GM23338 (cell line): ENCODE measurements around the gene MORC3. TPM values are rescaled to one million over a fixed set of nuclear protein-coding genes. Genes with fewer than 3 reads are reported as not detected.

Experiments used
- ATAC-seq: fragments of 200-7000 bp; cut with Tn5 transposase; 3 replicates; pipeline ENCODE4 v1.9.1; 2020
- DNase-seq: peaks from one replicate; pipeline ENCODE4 v3.0.0-alpha.2; 2015; ENCODE audit warnings: low spot score
- H2AFZ ChIP-seq: fragments of 200-600 bp; sonication (generic); 2 replicates; pipeline ENCODE4 v1.8.0; 2016; ENCODE audit warnings: antibody characterized with exemption, mild to moderate bottlenecking, moderate library complexity
- H3F3A ChIP-seq: fragments of 200-600 bp; sonication (generic); replicated peaks from 2 replicates; pipeline ENCODE4 v1.8.0; 2017; ENCODE audit warnings: antibody characterized with exemption, mixed run types, low read depth
- H3K27ac ChIP-seq: fragments of 200-600 bp; sonication (generic); 2 replicates; pipeline ENCODE4 v1.6.1; 2016; ENCODE audit warnings: low read depth
- H3K27me3 ChIP-seq: fragments of 200-600 bp; sonication (generic); 2 replicates; pipeline ENCODE4 v1.8.0; 2016; ENCODE audit warnings: mild to moderate bottlenecking, mixed run types, moderate library complexity; ENCODE audit not compliant: insufficient read depth
- H3K36me3 ChIP-seq: fragments of 200-600 bp; sonication (generic); 2 replicates; pipeline ENCODE4 v1.8.0; 2016; ENCODE audit warnings: mild to moderate bottlenecking; ENCODE audit not compliant: insufficient read depth
- H3K4me1 ChIP-seq: fragments of 200-600 bp; sonication (generic); 2 replicates; pipeline ENCODE4 v1.8.0; 2016; ENCODE audit warnings: mild to moderate bottlenecking, moderate library complexity; ENCODE audit not compliant: insufficient read depth
- H3K4me2 ChIP-seq: fragments of 200-600 bp; sonication (generic); 2 replicates; pipeline ENCODE4 v1.7.1; 2017; ENCODE audit warnings: mixed run types
- H3K4me3 ChIP-seq: fragments of 200-600 bp; sonication (generic); 2 replicates; pipeline ENCODE4 v1.6.1; 2016; ENCODE audit warnings: mixed run types
- H3K79me2 ChIP-seq: fragments of 200-600 bp; sonication (generic); replicated peaks from 2 replicates; pipeline ENCODE4 v1.8.0; 2017; ENCODE audit warnings: mild to moderate bottlenecking; ENCODE audit not compliant: insufficient read depth
- H3K9me2 ChIP-seq: fragments of 200-600 bp; sonication (generic); 2 replicates; pipeline ENCODE4 v1.8.0; 2017; ENCODE audit not compliant: insufficient read depth
- H4K20me1 ChIP-seq: fragments of 200-600 bp; sonication (generic); replicated peaks from 2 replicates; pipeline ENCODE4 v1.8.0; 2017; ENCODE audit warnings: mild to moderate bottlenecking; ENCODE audit not compliant: insufficient read depth
- H3K27ac Mint-ChIP-seq: 2 replicates; pipeline ENCODE4 v1.8.0; 2020; ENCODE audit warnings: inconsistent platforms, mild to moderate bottlenecking, moderate library complexity, mixed read lengths
- H3K27me3 Mint-ChIP-seq: 3 replicates; pipeline ENCODE4 v1.8.0; 2022; ENCODE audit warnings: low read depth, mild to moderate bottlenecking, moderate library complexity, mixed read lengths, inconsistent platforms; ENCODE audit not compliant: insufficient read depth, poor library complexity
- H3K36me3 Mint-ChIP-seq: 3 replicates; pipeline ENCODE4 v1.8.0; 2021; ENCODE audit warnings: low read depth, mild to moderate bottlenecking, inconsistent platforms, moderate library complexity, mixed read lengths
- H3K4me1 Mint-ChIP-seq: 3 replicates; pipeline ENCODE4 v1.8.0; 2020; ENCODE audit warnings: mild to moderate bottlenecking, inconsistent platforms, mixed read lengths
- H3K4me3 Mint-ChIP-seq: 3 replicates; pipeline ENCODE4 v1.8.0; 2021; ENCODE audit warnings: moderate library complexity, mild to moderate bottlenecking, inconsistent platforms, mixed read lengths
- H3K9me3 Mint-ChIP-seq: 3 replicates; pipeline ENCODE4 v1.8.0; 2020; ENCODE audit warnings: moderate library complexity, mild to moderate bottlenecking, inconsistent platforms, mixed read lengths
- CREB1 ChIP-seq: fragments of 250-450 bp; sonication (Bioruptor Pico); IDR thresholded peaks from 2 replicates; pipeline ENCODE4 v1.5.0; 2020; ENCODE audit warnings: low read depth, mild to moderate bottlenecking, moderate library complexity
- EZH2phosphoT487 ChIP-seq: fragments of 200-600 bp; sonication (generic); IDR thresholded peaks from one replicate; pipeline ENCODE4 v1.8.1; 2018; ENCODE audit warnings: antibody characterized with exemption; ENCODE audit not compliant: unreplicated experiment
- JUNB ChIP-seq: IDR thresholded peaks from one replicate; pipeline ENCODE4 v1.6.1; 2016; ENCODE audit warnings: antibody characterized with exemption; ENCODE audit not compliant: unreplicated experiment
- NANOG ChIP-seq: IDR thresholded peaks from 2 replicates; pipeline ENCODE4 v1.6.1; 2016; ENCODE audit warnings: antibody characterized with exemption, borderline replicate concordance
- ZNF114 ChIP-seq: fragments of 250-450 bp; sonication (Bioruptor Pico); IDR thresholded peaks from 2 replicates; pipeline ENCODE4 v1.5.0; 2020; ENCODE audit warnings: mild to moderate bottlenecking, moderate library complexity
- polyA plus RNA-seq: library from polyadenylated mRNA; unstranded; fragments of >200 nt; fragmentation: Nextera tagmentation; extraction: Ambion mirVana; gene quantifications from 2 replicates; pipeline ENCODE4 v1.2.1, GENCODE V29; 2016
- total RNA-seq: library from RNA; depleted of rRNA; stranded (reverse); fragments of >200 nt; shearing (Covaris generic); gene quantifications from 2 replicates; pipeline ENCODE4 v1.2.3, GENCODE V29; 2014
- TF ChIP-seq, protein P1 (sequence below): fragments of 250-450 bp; sonication (Bioruptor Pico); IDR thresholded peaks from 2 replicates; pipeline ENCODE4 v1.5.0; 2020; ENCODE audit warnings: mild to moderate bottlenecking, moderate library complexity

MORC3 gene
- total and polyA plus RNA-seq, 2 experiments from 2014 or later = 11.5 to 25.4 TPM

- Histone ChIP-seq H2AFZ (no peak overlapping the region), H3K9me2 (no peaks in the 10 kb centered on the region), H3K4me2 (no peak overlapping the region), H3F3A (0 out of 2 replicates have a peak, but pooled peaks cover 5% of the 10 kb centered on the region), H4K20me1 (no peaks in the 10 kb centered on the region), H3K4me3 (no peak overlapping the region), H3K36me3 (no peaks in the 10 kb centered on the region), H3K79me2 (no peaks in the 10 kb centered on the region), H3K27me3 (no peaks in the 10 kb centered on the region), H3K27ac (peak overlapping the region; percentile 53; the same call in 1 of the 2 replicates), H3K4me1 (peaks cover 6% of the 10 kb centered on the region; the same call in 1 of the 2 replicates)
- no peak overlapping the region for H3K27ac Mint-ChIP-seq
- H3K36me3 Mint-ChIP-seq = 0 out of 3 replicates have a peak, but pooled peaks cover 3% of the 10 kb centered on the region
- peaks cover 8% of the 10 kb centered on the region; the same call in 2 of the 3 replicates for H3K9me3 Mint-ChIP-seq
- TF ChIP-seq JUNB = no peak
- peak; percentile 39; the same call in 1 of the 2 replicates for TF ChIP-seq NANOG
- TF ChIP-seq EZH2phosphoT487 = no peak
- no peak for TF ChIP-seq ZNF114
- TF ChIP-seq CREB1 (CRISPR knock-in tag) = no peak
- TF ChIP-seq, protein P1, sequence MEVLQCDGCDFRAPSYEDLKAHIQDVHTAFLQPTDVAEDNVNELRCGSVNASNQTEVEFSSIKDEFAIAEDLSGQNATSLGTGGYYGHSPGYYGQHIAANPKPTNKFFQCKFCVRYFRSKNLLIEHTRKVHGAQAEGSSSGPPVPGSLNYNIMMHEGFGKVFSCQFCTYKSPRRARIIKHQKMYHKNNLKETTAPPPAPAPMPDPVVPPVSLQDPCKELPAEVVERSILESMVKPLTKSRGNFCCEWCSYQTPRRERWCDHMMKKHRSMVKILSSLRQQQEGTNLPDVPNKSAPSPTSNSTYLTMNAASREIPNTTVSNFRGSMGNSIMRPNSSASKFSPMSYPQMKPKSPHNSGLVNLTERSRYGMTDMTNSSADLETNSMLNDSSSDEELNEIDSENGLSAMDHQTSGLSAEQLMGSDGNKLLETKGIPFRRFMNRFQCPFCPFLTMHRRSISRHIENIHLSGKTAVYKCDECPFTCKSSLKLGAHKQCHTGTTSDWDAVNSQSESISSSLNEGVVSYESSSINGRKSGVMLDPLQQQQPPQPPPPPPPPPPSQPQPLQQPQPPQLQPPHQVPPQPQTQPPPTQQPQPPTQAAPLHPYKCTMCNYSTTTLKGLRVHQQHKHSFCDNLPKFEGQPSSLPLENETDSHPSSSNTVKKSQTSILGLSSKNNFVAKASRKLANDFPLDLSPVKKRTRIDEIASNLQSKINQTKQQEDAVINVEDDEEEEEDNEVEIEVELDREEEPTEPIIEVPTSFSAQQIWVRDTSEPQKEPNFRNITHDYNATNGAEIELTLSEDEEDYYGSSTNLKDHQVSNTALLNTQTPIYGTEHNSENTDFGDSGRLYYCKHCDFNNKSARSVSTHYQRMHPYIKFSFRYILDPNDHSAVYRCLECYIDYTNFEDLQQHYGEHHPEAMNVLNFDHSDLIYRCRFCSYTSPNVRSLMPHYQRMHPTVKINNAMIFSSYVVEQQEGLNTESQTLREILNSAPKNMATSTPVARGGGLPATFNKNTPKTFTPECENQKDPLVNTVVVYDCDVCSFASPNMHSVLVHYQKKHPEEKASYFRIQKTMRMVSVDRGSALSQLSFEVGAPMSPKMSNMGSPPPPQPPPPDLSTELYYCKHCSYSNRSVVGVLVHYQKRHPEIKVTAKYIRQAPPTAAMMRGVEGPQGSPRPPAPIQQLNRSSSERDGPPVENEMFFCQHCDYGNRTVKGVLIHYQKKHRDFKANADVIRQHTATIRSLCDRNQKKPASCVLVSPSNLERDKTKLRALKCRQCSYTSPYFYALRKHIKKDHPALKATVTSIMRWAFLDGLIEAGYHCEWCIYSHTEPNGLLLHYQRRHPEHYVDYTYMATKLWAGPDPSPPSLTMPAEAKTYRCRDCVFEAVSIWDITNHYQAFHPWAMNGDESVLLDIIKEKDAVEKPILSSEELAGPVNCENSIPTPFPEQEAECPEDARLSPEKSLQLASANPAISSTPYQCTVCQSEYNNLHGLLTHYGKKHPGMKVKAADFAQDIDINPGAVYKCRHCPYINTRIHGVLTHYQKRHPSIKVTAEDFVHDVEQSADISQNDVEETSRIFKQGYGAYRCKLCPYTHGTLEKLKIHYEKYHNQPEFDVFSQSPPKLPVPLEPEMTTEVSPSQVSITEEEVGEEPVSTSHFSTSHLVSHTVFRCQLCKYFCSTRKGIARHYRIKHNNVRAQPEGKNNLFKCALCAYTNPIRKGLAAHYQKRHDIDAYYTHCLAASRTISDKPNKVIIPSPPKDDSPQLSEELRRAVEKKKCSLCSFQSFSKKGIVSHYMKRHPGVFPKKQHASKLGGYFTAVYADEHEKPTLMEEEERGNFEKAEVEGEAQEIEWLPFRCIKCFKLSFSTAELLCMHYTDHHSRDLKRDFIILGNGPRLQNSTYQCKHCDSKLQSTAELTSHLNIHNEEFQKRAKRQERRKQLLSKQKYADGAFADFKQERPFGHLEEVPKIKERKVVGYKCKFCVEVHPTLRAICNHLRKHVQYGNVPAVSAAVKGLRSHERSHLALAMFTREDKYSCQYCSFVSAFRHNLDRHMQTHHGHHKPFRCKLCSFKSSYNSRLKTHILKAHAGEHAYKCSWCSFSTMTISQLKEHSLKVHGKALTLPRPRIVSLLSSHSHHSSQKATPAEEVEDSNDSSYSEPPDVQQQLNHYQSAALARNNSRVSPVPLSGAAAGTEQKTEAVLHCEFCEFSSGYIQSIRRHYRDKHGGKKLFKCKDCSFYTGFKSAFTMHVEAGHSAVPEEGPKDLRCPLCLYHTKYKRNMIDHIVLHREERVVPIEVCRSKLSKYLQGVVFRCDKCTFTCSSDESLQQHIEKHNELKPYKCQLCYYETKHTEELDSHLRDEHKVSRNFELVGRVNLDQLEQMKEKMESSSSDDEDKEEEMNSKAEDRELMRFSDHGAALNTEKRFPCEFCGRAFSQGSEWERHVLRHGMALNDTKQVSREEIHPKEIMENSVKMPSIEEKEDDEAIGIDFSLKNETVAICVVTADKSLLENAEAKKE (CRISPR knock-in tag) = no peak
- H3K4me3 Mint-ChIP-seq = no peak overlapping the region
- peaks cover 8% of the 10 kb centered on the region for H3K4me1 Mint-ChIP-seq
- peak; percentile 70 for DNase-seq
- peak; percentile 80 for ATAC-seq
- H3K27me3 Mint-ChIP-seq = peaks cover 7% of the 10 kb centered on the region
These were observed 13.0 kb upstream of the MORC3 start for GRCh38 chr21:36306872-36307534.
